GM19452 (cell line): ENCODE measurements around the gene TMEM156.
"Not testable (repeated sequence)": the region's sequence is repeated elsewhere in the genome, so short reads cannot be mapped to it uniquely, and the experiment has no call there.

Source experiments
- ATAC-seq: cut with Tn5 transposase; IDR thresholded peaks from one replicate; pipeline ENCODE4 v1.9.1; 2021; ENCODE audit not compliant: unreplicated experiment

The TMEM156 gene

GRCh38 chr4:39043861-39044363, 11.7 kb upstream of the TMEM156 start:
- ATAC-seq = no peak

GRCh38 chr4:39043058-39043860, 11.1 kb upstream of the TMEM156 start:
- ATAC-seq = no peak

- no peak for ATAC-seq
These were observed 10.2 kb upstream of the TMEM156 start for GRCh38 chr4:39042366-39042765.

- no peak for ATAC-seq
These were observed 6.9 kb upstream of the TMEM156 start for GRCh38 chr4:39039108-39039507.

GRCh38 chr4:39037941-39038340, 5.7 kb upstream of the TMEM156 start:
- ATAC-seq = no peak

- no peak for ATAC-seq
These were observed 5.2 kb upstream of the TMEM156 start for GRCh38 chr4:39037491-39037825.

DNA sequence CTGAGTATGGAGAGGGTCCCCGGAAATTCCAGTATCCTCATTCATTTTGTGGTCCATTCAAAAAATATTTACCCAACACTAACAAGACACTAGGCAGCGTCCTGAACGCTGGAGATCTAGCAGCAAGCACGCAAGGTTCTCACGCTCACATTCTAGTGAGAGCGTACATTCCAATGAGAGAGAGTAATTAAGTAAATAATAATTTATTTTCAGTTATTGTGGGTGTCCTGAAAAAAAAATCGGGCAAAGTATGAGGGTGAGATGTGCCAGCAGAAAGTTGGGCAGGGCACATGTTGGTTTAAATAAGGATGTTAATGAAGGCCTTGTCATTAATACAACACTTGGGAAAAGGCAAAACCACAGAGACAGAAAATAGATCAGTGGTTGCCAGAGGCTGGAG, 4.0 kb upstream of the TMEM156 start:
- ATAC-seq = no peak

GRCh38 chr4:39031590-39032020, 604 bp downstream of the TMEM156 start:
- ATAC-seq = not testable (repeated sequence)

- ATAC-seq = peak; percentile 7
These were observed 1.5 kb downstream of the TMEM156 start for GRCh38 chr4:39030725-39031124.

- ATAC-seq = peak; percentile 37
These were observed 2.2 kb downstream of the TMEM156 start for GRCh38 chr4:39029752-39030694.

DNA sequence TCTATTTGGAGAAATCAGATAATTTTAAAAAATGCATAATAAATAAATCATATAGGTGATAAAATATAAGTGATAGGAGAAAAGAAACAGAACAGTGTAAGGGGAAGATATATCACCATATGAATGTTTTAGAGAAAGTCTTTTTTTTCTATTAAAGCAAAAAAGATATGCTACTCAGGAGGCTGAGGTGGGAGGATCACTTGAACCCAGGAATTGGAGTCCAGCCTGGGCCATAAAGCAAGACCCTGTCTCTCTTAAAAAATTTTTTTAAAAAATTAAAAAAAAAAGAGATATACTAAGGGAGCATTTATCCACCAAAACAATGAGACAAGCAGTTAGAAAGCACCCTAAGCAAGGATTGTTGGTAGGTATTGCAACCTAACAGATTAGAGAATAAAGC, 6.1 kb downstream of the TMEM156 start:
- ATAC-seq = no peak

GRCh38 chr4:39025552-39026085, 6.6 kb downstream of the TMEM156 start:
- ATAC-seq = no peak

DNA sequence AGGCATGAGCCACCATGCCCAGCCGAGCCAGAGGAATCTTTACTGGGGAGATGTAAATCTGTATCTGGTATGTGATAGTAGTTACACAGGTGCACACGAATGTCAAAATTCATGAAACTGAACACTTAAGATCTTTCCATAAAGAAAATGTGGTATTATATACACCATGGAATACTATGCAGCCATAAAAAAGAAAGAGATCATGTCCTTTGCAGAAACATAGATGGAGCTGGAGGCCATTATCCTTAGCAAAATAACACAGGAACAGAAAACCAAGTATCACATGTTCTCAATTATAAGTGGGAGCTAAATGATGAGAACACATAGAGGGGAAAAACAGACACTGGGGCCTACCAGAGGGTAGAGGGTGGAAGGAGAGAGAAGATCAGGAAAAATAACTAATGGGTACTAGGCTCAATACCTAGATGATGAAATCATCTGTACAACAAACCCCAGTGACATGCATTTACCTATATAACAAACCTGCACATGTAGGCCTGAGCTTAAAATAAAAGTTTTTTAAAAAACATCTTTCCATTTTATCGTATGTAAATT, 7.8 kb downstream of the TMEM156 start:
- ATAC-seq = no peak

GRCh38 chr4:39023059-39023458, 9.2 kb downstream of the TMEM156 start:
- no peak for ATAC-seq

DNA sequence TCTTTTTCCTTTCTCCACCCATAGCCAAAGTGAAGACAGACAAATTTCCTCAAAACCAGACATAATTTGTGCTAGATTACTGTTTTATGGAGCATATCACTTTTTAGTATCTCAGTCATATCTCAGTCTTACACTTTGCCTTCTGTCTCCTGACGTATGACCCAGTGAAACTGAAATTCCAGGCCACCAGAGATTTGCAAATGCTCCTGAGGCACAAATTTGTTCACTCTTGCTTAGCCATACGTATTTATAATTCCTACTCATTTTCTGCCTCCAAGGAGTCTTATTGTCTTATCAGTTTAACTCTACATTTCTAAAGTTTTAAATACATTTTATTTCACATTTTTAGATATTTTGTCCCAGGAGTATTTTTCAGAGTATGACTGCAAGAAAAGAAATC, 10.0 kb downstream of the TMEM156 start:
- no peak for ATAC-seq

- no peak for ATAC-seq
These were observed 10.6 kb downstream of the TMEM156 start for GRCh38 chr4:39021631-39022030.

DNA sequence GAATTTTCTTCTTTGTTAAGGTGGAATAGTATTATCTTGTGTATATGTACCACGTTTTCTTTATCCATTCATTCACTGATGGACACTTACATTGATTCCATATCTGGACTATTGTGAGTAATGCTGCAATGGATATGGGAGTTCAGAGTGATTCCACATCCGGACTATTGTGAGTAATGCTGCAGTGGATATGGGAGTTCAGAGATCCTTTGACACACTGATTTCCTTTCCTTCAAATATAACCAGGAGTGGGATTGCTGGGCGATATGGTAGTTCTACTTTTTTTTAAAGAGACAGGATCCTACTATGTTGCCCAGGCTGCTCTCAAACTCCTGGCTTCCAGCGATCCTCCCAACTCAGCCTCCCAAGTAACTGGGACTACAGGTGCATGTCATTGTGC, 12.1 kb downstream of the TMEM156 start:
- no peak for ATAC-seq

DNA sequence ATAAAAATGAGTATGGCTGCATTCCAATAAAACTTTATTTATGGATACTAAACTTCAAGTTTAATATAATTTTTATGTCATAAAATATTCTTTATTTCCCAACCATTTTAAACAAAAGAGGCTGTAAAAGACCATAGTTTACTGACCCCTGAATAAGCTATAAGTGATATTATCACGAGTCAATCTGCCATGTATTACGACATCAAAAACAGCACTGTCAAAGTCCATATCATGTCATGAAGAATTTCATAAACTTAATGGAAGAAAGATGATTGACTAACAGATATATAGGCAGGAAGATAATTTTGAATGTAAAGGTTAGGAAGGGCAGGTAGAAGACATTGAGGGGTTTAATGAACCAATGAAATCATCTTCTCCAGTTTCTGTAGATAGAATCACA, 18.2 kb downstream of the TMEM156 start:
- no peak for ATAC-seq

- no peak for ATAC-seq
These were observed 27.5 kb downstream of the TMEM156 start for GRCh38 chr4:39004758-39005157.

DNA sequence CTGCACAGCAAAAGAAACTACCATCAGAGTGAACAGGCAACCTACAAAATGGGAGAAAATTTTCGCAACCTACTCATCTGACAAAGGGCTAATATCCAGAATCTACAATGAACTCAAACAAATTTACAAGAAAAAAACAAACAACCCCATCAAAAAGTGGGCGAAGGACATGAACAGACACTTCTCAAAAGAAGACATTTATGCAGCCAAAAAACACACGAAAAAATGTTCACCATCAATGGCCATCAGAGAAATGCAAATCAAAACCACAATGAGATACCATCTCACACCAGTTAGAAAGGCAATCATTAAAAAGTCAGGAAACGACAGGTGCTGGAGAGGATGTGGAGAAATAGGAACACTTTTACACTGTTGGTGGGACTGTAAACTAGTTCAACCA, 30.2 kb downstream of the TMEM156 start:
- ATAC-seq = not testable (repeated sequence)

GRCh38 chr4:38995660-38996005, 36.6 kb downstream of the TMEM156 start:
- ATAC-seq = no peak
